ENCODE data around the gene SPOPL. TPM values are rescaled to one million over a fixed set of nuclear protein-coding genes. Genes with fewer than 3 reads are reported as not detected.
"Not testable (repeated sequence)": the region's sequence is repeated elsewhere in the genome, so short reads cannot be mapped to it uniquely, and the experiment has no call there.

The SPOPL gene
- total RNA-seq, 1 experiment from 2014 or later = 40.8 TPM

- no peak for TF ChIP-seq CTCF (IDR thresholded peaks at IDR 0.05; ENCODE audit: unreplicated experiment)
- CTCF ChIA-PET = no interaction called here
- H3K9me3 Mint-ChIP-seq (ENCODE audit: low read depth, unreplicated experiment) = no peaks in the 10 kb centered on the region
- intact Hi-C loops (cut with micrococcal nuclease; ENCODE audit: unreplicated experiment) = no loop called here
- BruUV-seq (replicated peaks) = no TSS peak
- no peaks in the 10 kb centered on the region for H3K27me3 Mint-ChIP-seq (ENCODE audit: unreplicated experiment)
- DNase-seq = no peak
- H3K36me3 Mint-ChIP-seq (ENCODE audit: insufficient read depth, unreplicated experiment) = no peaks in the 10 kb centered on the region
- peaks cover 13% of the 10 kb centered on the region for H3K4me1 Mint-ChIP-seq (ENCODE audit: low read depth, unreplicated experiment)
- no peak overlapping the region for H3K27ac Mint-ChIP-seq (ENCODE audit: unreplicated experiment)
- H3K4me3 Mint-ChIP-seq (ENCODE audit: low read depth, unreplicated experiment) = no peak overlapping the region
Observed at GRCh38 chr2:138455275-138455674, 46.3 kb upstream of the SPOPL start.

- no TSS peak for BruUV-seq (replicated peaks)
- TF ChIP-seq CTCF (IDR thresholded peaks at IDR 0.05; ENCODE audit: unreplicated experiment) = no peak
- no peaks in the 10 kb centered on the region for H3K27me3 Mint-ChIP-seq (ENCODE audit: unreplicated experiment)
- intact Hi-C loops (cut with micrococcal nuclease; ENCODE audit: unreplicated experiment) = no loop called here
- no peaks in the 10 kb centered on the region for H3K9me3 Mint-ChIP-seq (ENCODE audit: low read depth, unreplicated experiment)
- CTCF ChIA-PET = no interaction called here
- H3K4me3 Mint-ChIP-seq (ENCODE audit: low read depth, unreplicated experiment) = no peak overlapping the region
- no peak overlapping the region for H3K27ac Mint-ChIP-seq (ENCODE audit: unreplicated experiment)
- H3K36me3 Mint-ChIP-seq (ENCODE audit: insufficient read depth, unreplicated experiment) = no peaks in the 10 kb centered on the region
- peaks cover 13% of the 10 kb centered on the region for H3K4me1 Mint-ChIP-seq (ENCODE audit: low read depth, unreplicated experiment)
- DNase-seq = peak; percentile 13
Observed at GRCh38 chr2:138455691-138456090, 45.9 kb upstream of the SPOPL start.

- BruUV-seq (replicated peaks); H3K4me1 Mint-ChIP-seq (ENCODE audit: low read depth, unreplicated experiment); H3K4me3 Mint-ChIP-seq (ENCODE audit: low read depth, unreplicated experiment); H3K9me3 Mint-ChIP-seq (ENCODE audit: low read depth, unreplicated experiment); H3K27ac Mint-ChIP-seq (ENCODE audit: unreplicated experiment); intact Hi-C loops (cut with micrococcal nuclease; ENCODE audit: unreplicated experiment); H3K27me3 Mint-ChIP-seq (ENCODE audit: unreplicated experiment); H3K36me3 Mint-ChIP-seq (ENCODE audit: insufficient read depth, unreplicated experiment); DNase-seq: not testable (repeated sequence)
- CTCF ChIA-PET = interaction anchor here (0.6 kb wide), 1 partner anchor 11 kb away, joined by 3 read pairs; no protein-coding TSS in a partner anchor
Observed at GRCh38 chr2:138462689-138463088, 38.9 kb upstream of the SPOPL start.

- no TSS peak for BruUV-seq (replicated peaks)
- CTCF ChIA-PET = no interaction called here
- no peak overlapping the region for H3K27ac Mint-ChIP-seq (ENCODE audit: unreplicated experiment)
- no peak for TF ChIP-seq CTCF (IDR thresholded peaks at IDR 0.05; ENCODE audit: unreplicated experiment)
- H3K9me3 Mint-ChIP-seq (ENCODE audit: low read depth, unreplicated experiment) = no peaks in the 10 kb centered on the region
- no peaks in the 10 kb centered on the region for H3K27me3 Mint-ChIP-seq (ENCODE audit: unreplicated experiment)
- no peaks in the 10 kb centered on the region for H3K36me3 Mint-ChIP-seq (ENCODE audit: insufficient read depth, unreplicated experiment)
- no peak for DNase-seq
- intact Hi-C loops (cut with micrococcal nuclease; ENCODE audit: unreplicated experiment) = no loop called here
- no peak overlapping the region for H3K4me3 Mint-ChIP-seq (ENCODE audit: low read depth, unreplicated experiment)
- H3K4me1 Mint-ChIP-seq (ENCODE audit: low read depth, unreplicated experiment) = peaks cover 8% of the 10 kb centered on the region
Observed at GRCh38 chr2:138468617-138469016, 33.0 kb upstream of the SPOPL start.

- Mint-ChIP-seq H3K36me3 (ENCODE audit: insufficient read depth, unreplicated experiment) (no peaks in the 10 kb centered on the region), H3K27ac (ENCODE audit: unreplicated experiment) (no peak overlapping the region), H3K4me3 (ENCODE audit: low read depth, unreplicated experiment) (no peak overlapping the region), H3K9me3 (ENCODE audit: low read depth, unreplicated experiment) (no peaks in the 10 kb centered on the region), H3K27me3 (ENCODE audit: unreplicated experiment) (no peaks in the 10 kb centered on the region), H3K4me1 (ENCODE audit: low read depth, unreplicated experiment) (peaks cover 8% of the 10 kb centered on the region)
- no peak for TF ChIP-seq CTCF (IDR thresholded peaks at IDR 0.05; ENCODE audit: unreplicated experiment)
- CTCF ChIA-PET = no interaction called here
- intact Hi-C loops (cut with micrococcal nuclease; ENCODE audit: unreplicated experiment) = no loop called here
- no peak for DNase-seq
- no TSS peak for BruUV-seq (replicated peaks)
Observed at GRCh38 chr2:138469411-138469810, 32.2 kb upstream of the SPOPL start.

Measured in Calu3 (cell line).